Measurements from ENCODE around the gene FKBP2. TPM values are rescaled to one million over a fixed set of nuclear protein-coding genes. Genes with fewer than 3 reads are reported as not detected.

The FKBP2 gene
- total and polyA plus RNA-seq, 2 of the 13 experiments (the other 11 are each of a cell fraction or from before 2014, with no cell fraction given): 30.1 to 53.3 TPM

GRCh38 chr11:64226507-64227051 lies 14.3 kb upstream of the FKBP2 start (continued):
- TF ChIP-seq CBX1 (IDR thresholded peaks at IDR 0.05; ENCODE audit: low read depth) (no peak), LBX2 (CRISPR knock-in tag; IDR thresholded peaks at IDR 0.05; ENCODE audit: borderline replicate concordance) (no peak), ISL2 (CRISPR knock-in tag; IDR thresholded peaks at IDR 0.05) (no peak), NPAS2 (CRISPR knock-in tag; IDR thresholded peaks at IDR 0.05; ENCODE audit: borderline replicate concordance) (no peak)
- TF ChIP-seq, protein P1, sequence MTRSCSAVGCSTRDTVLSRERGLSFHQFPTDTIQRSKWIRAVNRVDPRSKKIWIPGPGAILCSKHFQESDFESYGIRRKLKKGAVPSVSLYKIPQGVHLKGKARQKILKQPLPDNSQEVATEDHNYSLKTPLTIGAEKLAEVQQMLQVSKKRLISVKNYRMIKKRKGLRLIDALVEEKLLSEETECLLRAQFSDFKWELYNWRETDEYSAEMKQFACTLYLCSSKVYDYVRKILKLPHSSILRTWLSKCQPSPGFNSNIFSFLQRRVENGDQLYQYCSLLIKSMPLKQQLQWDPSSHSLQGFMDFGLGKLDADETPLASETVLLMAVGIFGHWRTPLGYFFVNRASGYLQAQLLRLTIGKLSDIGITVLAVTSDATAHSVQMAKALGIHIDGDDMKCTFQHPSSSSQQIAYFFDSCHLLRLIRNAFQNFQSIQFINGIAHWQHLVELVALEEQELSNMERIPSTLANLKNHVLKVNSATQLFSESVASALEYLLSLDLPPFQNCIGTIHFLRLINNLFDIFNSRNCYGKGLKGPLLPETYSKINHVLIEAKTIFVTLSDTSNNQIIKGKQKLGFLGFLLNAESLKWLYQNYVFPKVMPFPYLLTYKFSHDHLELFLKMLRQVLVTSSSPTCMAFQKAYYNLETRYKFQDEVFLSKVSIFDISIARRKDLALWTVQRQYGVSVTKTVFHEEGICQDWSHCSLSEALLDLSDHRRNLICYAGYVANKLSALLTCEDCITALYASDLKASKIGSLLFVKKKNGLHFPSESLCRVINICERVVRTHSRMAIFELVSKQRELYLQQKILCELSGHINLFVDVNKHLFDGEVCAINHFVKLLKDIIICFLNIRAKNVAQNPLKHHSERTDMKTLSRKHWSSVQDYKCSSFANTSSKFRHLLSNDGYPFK (CRISPR knock-in tag; IDR thresholded peaks at IDR 0.05; ENCODE audit: borderline replicate concordance): peak; percentile 65; the same call in 1 of the 2 replicates

- no peak overlapping the region for H2AFZ ChIP-seq (ENCODE audit: low read length)
- POLR2A ChIA-PET: interaction anchor here (0.8 to 3.3 kb wide), 7 partner anchors 10 to 78 kb away, joined by 3 to 27 read pairs (median 18); partner anchors contain the start of genes ESRRA, PPP1R14B and STIP1
- CTCF ChIA-PET (ENCODE audit: low intra/inter-chr PET ratio, low total read pairs): no interaction called here
- H3K4me3 ChIP-seq (replicated peaks in 1 of 3; ENCODE audit: insufficient read depth in 1 of 3, low read depth in 2 of 3, low read length in 3 of 3): peak overlapping the region; percentile 78 to 96 (median 82)
- H3K4me2 ChIP-seq (ENCODE audit: low read depth, low read length): peak overlapping the region; percentile 96
- H3K9ac ChIP-seq (ENCODE audit: insufficient read depth, low read depth, low read length): peak overlapping the region; percentile 77
- no peaks in the 10 kb centered on the region for H3K79me2 ChIP-seq (ENCODE audit: insufficient read depth, low read length)
- intact Hi-C loops (cut with micrococcal nuclease; ENCODE audit: unreplicated experiment): no loop called here
- BruUV-seq (replicated peaks): no TSS peak
- TF ChIP-seq, protein P2, sequence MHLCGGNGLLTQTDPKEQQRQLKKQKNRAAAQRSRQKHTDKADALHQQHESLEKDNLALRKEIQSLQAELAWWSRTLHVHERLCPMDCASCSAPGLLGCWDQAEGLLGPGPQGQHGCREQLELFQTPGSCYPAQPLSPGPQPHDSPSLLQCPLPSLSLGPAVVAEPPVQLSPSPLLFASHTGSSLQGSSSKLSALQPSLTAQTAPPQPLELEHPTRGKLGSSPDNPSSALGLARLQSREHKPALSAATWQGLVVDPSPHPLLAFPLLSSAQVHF (CRISPR knock-in tag; IDR thresholded peaks at IDR 0.05): peak; percentile 6; the same call in 1 of the 2 replicates
- TF ChIP-seq ZNF101 (CRISPR knock-in tag; IDR thresholded peaks at IDR 0.05; ENCODE audit: borderline replicate concordance, low read depth) (no peak), NFYB (CRISPR knock-in tag; IDR thresholded peaks at IDR 0.05) (no peak)
- no peaks in the 10 kb centered on the region for H3K27me3 ChIP-seq (ENCODE audit: control insufficient read depth in 1 of 2, insufficient read depth in 2 of 2, low read length in 2 of 2)
- ATAC-seq (no peak), DNase-seq (ENCODE audit: low spot score) (no peak), FAIRE-seq (no peak)
- no peaks in the 10 kb centered on the region for H3K9me3 ChIP-seq (ENCODE audit: low read length)
- WGBS (ENCODE audit: low lambda C conversion rate): 84% methylated on average over 3 of the region's 3 CpGs
- H3K4me1 ChIP-seq (ENCODE audit: insufficient read depth, low read length): peaks cover 49% of the 10 kb centered on the region
- peaks cover 0 to 3% of the 10 kb centered on the region in 2 experiments; a peak in 2 of 5 replicates for H3K36me3 ChIP-seq (replicated peaks in 1 of 2; ENCODE audit: control insufficient read depth in 1 of 2, insufficient read depth in 2 of 2, low read length in 2 of 2)
- H3K27ac ChIP-seq (ENCODE audit: extremely low read length, insufficient read depth, low read length): no peak overlapping the region
- no peaks in the 10 kb centered on the region for H4K20me1 ChIP-seq (ENCODE audit: insufficient read depth, low read length)
- in situ Hi-C loops (cut with HindIII; ENCODE audit: extremely low pct_ligation_motif_present, low pct_unique_long_range_greater_than_20kb): no loop called here
Observed at GRCh38 chr11:64227405-64227956, 13.4 kb upstream of the FKBP2 start.

Measured in HepG2 (cell line).